Vagina (tissue), 2 donors: ENCODE data around the gene SPINK2. TPM values are rescaled to one million over a fixed set of nuclear protein-coding genes. Genes with fewer than 3 reads are reported as not detected.
A peak's percentile ranks its signal among the peaks of the same experiment; 100 is the strongest.

Source experiments
- DNase-seq, 2 donors: peaks; one replicate each; pipeline ENCODE4 v3.0.0-alpha.2; 2017; ENCODE audit errors: extremely low spot score in 2 of 2
- H3K27ac ChIP-seq: fragments of 200-600 bp; sonication (generic); one replicate; pipeline ENCODE4 v1.5.1; 2019
- H3K27me3 ChIP-seq: fragments of 200-600 bp; sonication (generic); one replicate; pipeline ENCODE4 v1.5.1; 2019
- H3K36me3 ChIP-seq, 2 donors: fragments of 200-600 bp; sonication (generic); one replicate each; pipeline ENCODE4 v1.5.1; 2017 to 2019
- H3K4me1 ChIP-seq: fragments of 200-600 bp; sonication (generic); one replicate; pipeline ENCODE4 v1.5.1; 2019
- H3K4me3 ChIP-seq, 2 donors: fragments of 200-600 bp; sonication (generic); 1 replicate in 1 of 2; 2 replicates in 1 of 2; pipeline ENCODE4 v1.5.1; 2016 to 2019
- H3K9me3 ChIP-seq: fragments of 200-600 bp; sonication (generic); one replicate; pipeline ENCODE4 v1.5.1; 2019
- CTCF ChIP-seq, 3 experiments: fragments of 450-650 bp in 2 of 3; fragments of 200-600 bp in 1 of 3; sonication (generic) in 1 of 3; IDR thresholded peaks; one replicate each; pipeline ENCODE4 v1.5.1; 2017 to 2019; ENCODE audit warnings: antibody characterized with exemption in 3 of 3, mild to moderate bottlenecking in 2 of 3, moderate library complexity in 2 of 3
- POLR2A ChIP-seq, 2 donors: fragments of 450-650 bp; IDR thresholded peaks; one replicate each; pipeline ENCODE4 v1.6.1; 2017; ENCODE audit warnings: antibody characterized with exemption in 2 of 2, mild to moderate bottlenecking in 2 of 2, moderate library complexity in 2 of 2
- POLR2AphosphoS5 ChIP-seq, 2 donors: sonication (generic); formaldehyde crosslinking; IDR thresholded peaks; one replicate each; pipeline ENCODE4 v1.9.0; 2017; ENCODE audit warnings: antibody characterized with exemption in 2 of 2, mild to moderate bottlenecking in 2 of 2, low read depth in 1 of 2; ENCODE audit not compliant: insufficient read depth in 1 of 2
- intact Hi-C: fragments of 100-400 bp; cut with DNase I; formaldehyde crosslinking; loops from one replicate; pipeline ENCODE4 v1.15.1; 2023
- total RNA-seq: library from RNA; depleted of rRNA; stranded (reverse); fragments of >200 nt; gene quantifications from one replicate; pipeline ENCODE4 v1.2.3, GENCODE V29; 2016

The SPINK2 gene
- total RNA-seq, 1 donor from 2014 or later: 4.4 TPM

- no peak for DNase-seq
- Histone ChIP-seq H3K27ac (peak overlapping the region; percentile 42), H3K36me3 (no peaks in the 10 kb centered on the region), H3K9me3 (no peaks in the 10 kb centered on the region), H3K4me3 (no peak overlapping the region), H3K27me3 (no peaks in the 10 kb centered on the region), H3K4me1 (peaks cover 27% of the 10 kb centered on the region)
- TF ChIP-seq CTCF (IDR thresholded peaks at IDR 0.05) (no peak), POLR2A (IDR thresholded peaks at IDR 0.05) (no peak), POLR2AphosphoS5 (IDR thresholded peaks at IDR 0.05; ENCODE audit: insufficient read depth in 1 of 2, low read depth in 1 of 2) (no peak)
- intact Hi-C loops: no loop called here
Measured at GRCh38 chr4:56787380-56787779, 34.1 kb downstream of the SPINK2 start.

GRCh38 chr4:56786955-56787354, 34.5 kb downstream of the SPINK2 start:
- H3K27me3 ChIP-seq: no peaks in the 10 kb centered on the region
- peaks cover 27% of the 10 kb centered on the region for H3K4me1 ChIP-seq
- H3K9me3 ChIP-seq: no peaks in the 10 kb centered on the region
- peak overlapping the region in 1 of 2 donors; percentile 5 for H3K4me3 ChIP-seq
- H3K27ac ChIP-seq: peak overlapping the region; percentile 42
- no peak for DNase-seq
- intact Hi-C loops: no loop called here
- TF ChIP-seq POLR2AphosphoS5 (IDR thresholded peaks at IDR 0.05; ENCODE audit: insufficient read depth in 1 of 2, low read depth in 1 of 2) (no peak), CTCF (IDR thresholded peaks at IDR 0.05) (no peak)
- H3K36me3 ChIP-seq: no peaks in the 10 kb centered on the region

GRCh38 chr4:56783986-56784385, 37.5 kb downstream of the SPINK2 start:
- TF ChIP-seq POLR2AphosphoS5 (IDR thresholded peaks at IDR 0.05; ENCODE audit: insufficient read depth in 1 of 2, low read depth in 1 of 2) (no peak), CTCF (IDR thresholded peaks at IDR 0.05) (no peak), POLR2A (IDR thresholded peaks at IDR 0.05) (no peak)
- peaks cover 13% of the 10 kb centered on the region for H3K4me1 ChIP-seq
- H3K9me3 ChIP-seq: no peaks in the 10 kb centered on the region
- intact Hi-C loops: no loop called here
- no peak overlapping the region for H3K4me3 ChIP-seq
- no peak for DNase-seq
- no peaks in the 10 kb centered on the region for H3K27me3 ChIP-seq
- no peak overlapping the region for H3K27ac ChIP-seq
- H3K36me3 ChIP-seq: no peaks in the 10 kb centered on the region

GRCh38 chr4:56782019-56782418, 39.5 kb downstream of the SPINK2 start:
- no peak overlapping the region for H3K4me3 ChIP-seq
- no peak for DNase-seq
- H3K9me3 ChIP-seq: no peaks in the 10 kb centered on the region
- no peaks in the 10 kb centered on the region for H3K27me3 ChIP-seq
- TF ChIP-seq POLR2A (IDR thresholded peaks at IDR 0.05) (no peak), POLR2AphosphoS5 (IDR thresholded peaks at IDR 0.05; ENCODE audit: insufficient read depth in 1 of 2, low read depth in 1 of 2) (no peak), CTCF (IDR thresholded peaks at IDR 0.05) (no peak)
- H3K27ac ChIP-seq: no peak overlapping the region
- H3K36me3 ChIP-seq: no peaks in the 10 kb centered on the region
- H3K4me1 ChIP-seq: peaks cover 7% of the 10 kb centered on the region
- intact Hi-C loops: no loop called here

- H3K36me3 ChIP-seq: no peaks in the 10 kb centered on the region
- no peaks in the 10 kb centered on the region for H3K27me3 ChIP-seq
- no peak overlapping the region for H3K27ac ChIP-seq
- no peak for DNase-seq
- no peaks in the 10 kb centered on the region for H3K9me3 ChIP-seq
- H3K4me1 ChIP-seq: no peaks in the 10 kb centered on the region
- no peak for TF ChIP-seq CTCF (IDR thresholded peaks at IDR 0.05)
- no peak for TF ChIP-seq POLR2A (IDR thresholded peaks at IDR 0.05)
- no peak for TF ChIP-seq POLR2AphosphoS5 (IDR thresholded peaks at IDR 0.05; ENCODE audit: insufficient read depth in 1 of 2, low read depth in 1 of 2)
- intact Hi-C loops: no loop called here
- H3K4me3 ChIP-seq: no peak overlapping the region
Measured at GRCh38 chr4:56773346-56773745, 48.2 kb downstream of the SPINK2 start.
